ENCODE data around the gene DNTT.

DNA sequence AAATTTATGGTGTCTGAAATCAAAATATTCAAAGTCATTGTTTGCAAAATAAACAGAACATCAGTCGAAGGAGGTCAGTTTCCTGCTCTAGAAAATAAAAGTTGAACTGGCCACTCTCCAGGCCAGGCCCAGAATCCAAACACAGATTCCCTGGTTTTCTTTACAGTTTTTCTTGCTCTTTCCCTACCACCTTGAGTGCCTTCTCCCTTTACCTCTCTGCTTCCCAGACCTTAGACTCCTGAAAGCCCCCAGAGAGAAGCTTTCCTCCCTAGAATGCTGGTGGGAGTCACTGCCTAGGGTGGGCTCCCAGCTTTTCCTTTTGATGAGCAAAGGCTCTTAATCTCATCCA, 6.1 kb downstream of the DNTT start:
- TF ChIP-seq, protein P1, sequence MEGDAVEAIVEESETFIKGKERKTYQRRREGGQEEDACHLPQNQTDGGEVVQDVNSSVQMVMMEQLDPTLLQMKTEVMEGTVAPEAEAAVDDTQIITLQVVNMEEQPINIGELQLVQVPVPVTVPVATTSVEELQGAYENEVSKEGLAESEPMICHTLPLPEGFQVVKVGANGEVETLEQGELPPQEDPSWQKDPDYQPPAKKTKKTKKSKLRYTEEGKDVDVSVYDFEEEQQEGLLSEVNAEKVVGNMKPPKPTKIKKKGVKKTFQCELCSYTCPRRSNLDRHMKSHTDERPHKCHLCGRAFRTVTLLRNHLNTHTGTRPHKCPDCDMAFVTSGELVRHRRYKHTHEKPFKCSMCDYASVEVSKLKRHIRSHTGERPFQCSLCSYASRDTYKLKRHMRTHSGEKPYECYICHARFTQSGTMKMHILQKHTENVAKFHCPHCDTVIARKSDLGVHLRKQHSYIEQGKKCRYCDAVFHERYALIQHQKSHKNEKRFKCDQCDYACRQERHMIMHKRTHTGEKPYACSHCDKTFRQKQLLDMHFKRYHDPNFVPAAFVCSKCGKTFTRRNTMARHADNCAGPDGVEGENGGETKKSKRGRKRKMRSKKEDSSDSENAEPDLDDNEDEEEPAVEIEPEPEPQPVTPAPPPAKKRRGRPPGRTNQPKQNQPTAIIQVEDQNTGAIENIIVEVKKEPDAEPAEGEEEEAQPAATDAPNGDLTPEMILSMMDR (conservative IDR thresholded peaks at IDR 0.05; ENCODE audit: low read depth in 2 of 2) = no peak
- no peak for TF ChIP-seq ZNF331 (CRISPR knock-in tag; IDR thresholded peaks at IDR 0.05; ENCODE audit: low read depth)
- no peak for TF ChIP-seq POLR2AphosphoS5 (IDR thresholded peaks at IDR 0.05; ENCODE audit: low read depth)
- TF ChIP-seq, protein P2, sequence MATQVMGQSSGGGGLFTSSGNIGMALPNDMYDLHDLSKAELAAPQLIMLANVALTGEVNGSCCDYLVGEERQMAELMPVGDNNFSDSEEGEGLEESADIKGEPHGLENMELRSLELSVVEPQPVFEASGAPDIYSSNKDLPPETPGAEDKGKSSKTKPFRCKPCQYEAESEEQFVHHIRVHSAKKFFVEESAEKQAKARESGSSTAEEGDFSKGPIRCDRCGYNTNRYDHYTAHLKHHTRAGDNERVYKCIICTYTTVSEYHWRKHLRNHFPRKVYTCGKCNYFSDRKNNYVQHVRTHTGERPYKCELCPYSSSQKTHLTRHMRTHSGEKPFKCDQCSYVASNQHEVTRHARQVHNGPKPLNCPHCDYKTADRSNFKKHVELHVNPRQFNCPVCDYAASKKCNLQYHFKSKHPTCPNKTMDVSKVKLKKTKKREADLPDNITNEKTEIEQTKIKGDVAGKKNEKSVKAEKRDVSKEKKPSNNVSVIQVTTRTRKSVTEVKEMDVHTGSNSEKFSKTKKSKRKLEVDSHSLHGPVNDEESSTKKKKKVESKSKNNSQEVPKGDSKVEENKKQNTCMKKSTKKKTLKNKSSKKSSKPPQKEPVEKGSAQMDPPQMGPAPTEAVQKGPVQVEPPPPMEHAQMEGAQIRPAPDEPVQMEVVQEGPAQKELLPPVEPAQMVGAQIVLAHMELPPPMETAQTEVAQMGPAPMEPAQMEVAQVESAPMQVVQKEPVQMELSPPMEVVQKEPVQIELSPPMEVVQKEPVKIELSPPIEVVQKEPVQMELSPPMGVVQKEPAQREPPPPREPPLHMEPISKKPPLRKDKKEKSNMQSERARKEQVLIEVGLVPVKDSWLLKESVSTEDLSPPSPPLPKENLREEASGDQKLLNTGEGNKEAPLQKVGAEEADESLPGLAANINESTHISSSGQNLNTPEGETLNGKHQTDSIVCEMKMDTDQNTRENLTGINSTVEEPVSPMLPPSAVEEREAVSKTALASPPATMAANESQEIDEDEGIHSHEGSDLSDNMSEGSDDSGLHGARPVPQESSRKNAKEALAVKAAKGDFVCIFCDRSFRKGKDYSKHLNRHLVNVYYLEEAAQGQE (IDR thresholded peaks at IDR 0.05; ENCODE audit: unreplicated experiment) = no peak

Data from GM23338 (cell line).